Lower leg skin (tissue), 3 donors: Measurements from ENCODE around the gene SLC1A7.

Experiments
- POLR2A ChIP-seq, 2 donors: fragments of 450-650 bp; IDR thresholded peaks; one replicate each; pipeline ENCODE4 v1.6.1; 2016 to 2017; ENCODE audit warnings: antibody characterized with exemption in 2 of 2, mild to moderate bottlenecking in 1 of 2, moderate library complexity in 1 of 2
- TF ChIP-seq, protein P1 (sequence below), 3 donors: fragments of 450-650 bp; IDR thresholded peaks; one replicate each; pipeline ENCODE4 v1.5.1; 2016; ENCODE audit warnings: antibody characterized with exemption in 3 of 3, mild to moderate bottlenecking in 3 of 3, moderate library complexity in 2 of 3

- TF ChIP-seq, protein P1, sequence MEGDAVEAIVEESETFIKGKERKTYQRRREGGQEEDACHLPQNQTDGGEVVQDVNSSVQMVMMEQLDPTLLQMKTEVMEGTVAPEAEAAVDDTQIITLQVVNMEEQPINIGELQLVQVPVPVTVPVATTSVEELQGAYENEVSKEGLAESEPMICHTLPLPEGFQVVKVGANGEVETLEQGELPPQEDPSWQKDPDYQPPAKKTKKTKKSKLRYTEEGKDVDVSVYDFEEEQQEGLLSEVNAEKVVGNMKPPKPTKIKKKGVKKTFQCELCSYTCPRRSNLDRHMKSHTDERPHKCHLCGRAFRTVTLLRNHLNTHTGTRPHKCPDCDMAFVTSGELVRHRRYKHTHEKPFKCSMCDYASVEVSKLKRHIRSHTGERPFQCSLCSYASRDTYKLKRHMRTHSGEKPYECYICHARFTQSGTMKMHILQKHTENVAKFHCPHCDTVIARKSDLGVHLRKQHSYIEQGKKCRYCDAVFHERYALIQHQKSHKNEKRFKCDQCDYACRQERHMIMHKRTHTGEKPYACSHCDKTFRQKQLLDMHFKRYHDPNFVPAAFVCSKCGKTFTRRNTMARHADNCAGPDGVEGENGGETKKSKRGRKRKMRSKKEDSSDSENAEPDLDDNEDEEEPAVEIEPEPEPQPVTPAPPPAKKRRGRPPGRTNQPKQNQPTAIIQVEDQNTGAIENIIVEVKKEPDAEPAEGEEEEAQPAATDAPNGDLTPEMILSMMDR (IDR thresholded peaks at IDR 0.05): no peak
- no peak for TF ChIP-seq POLR2A (IDR thresholded peaks at IDR 0.05)
Observed at GRCh38 chr1:53144201-53144600, 1.8 kb upstream of the SLC1A7 start.
